Posterior cingulate gyrus (tissue), 11 donors: Measurements from ENCODE around the gene APCDD1.

Experiments
- DNase-seq, 10 donors: peaks; one replicate each; pipeline versions ENCODE4 v3.0.0 to v3.0.0-alpha.2; 2020 to 2021; ENCODE audit warnings: mixed read lengths in 3 of 10
- intact Hi-C: fragments of 100-400 bp; cut with DNase I; formaldehyde crosslinking; loops from one replicate; pipeline ENCODE4 v1.15.1; 2023

APCDD1 gene

GRCh38 chr18:10453806-10454680 is at the start of gene APCDD1:
TSS of gene APCDD1 (plus strand) at chr18:10454635. CDS start at chr18:10454982, 347 bp downstream.
- intact Hi-C loops = loop anchor here (5.0 kb wide), 2 partner anchors 52 to 402 kb away; no protein-coding TSS in a partner anchor
- DNase-seq = peak in 9 of 10 donors; percentile 55 to 96 (median 69)

- no peak for DNase-seq
- intact Hi-C loops = no loop called here
Measured at GRCh38 chr18:10405014-10405493, 49.4 kb upstream of the APCDD1 start.

- DNase-seq = no peak
- intact Hi-C loops = no loop called here
Measured at GRCh38 chr18:10405816-10406663, 48.4 kb upstream of the APCDD1 start.

- no peak for DNase-seq
- intact Hi-C loops = no loop called here
Measured at GRCh38 chr18:10408131-10408530, 46.3 kb upstream of the APCDD1 start.

- DNase-seq = no peak
- intact Hi-C loops = no loop called here
Measured at GRCh38 chr18:10409041-10409440, 45.4 kb upstream of the APCDD1 start.

- no peak for DNase-seq
- intact Hi-C loops = no loop called here
Measured at GRCh38 chr18:10410472-10411308, 43.7 kb upstream of the APCDD1 start.

- intact Hi-C loops = no loop called here
- DNase-seq = peak in 1 of 10 donors; percentile 29
Measured at GRCh38 chr18:10412933-10413332, 41.5 kb upstream of the APCDD1 start.

GRCh38 chr18:10413722-10414121 is 40.7 kb upstream of the APCDD1 start:
- intact Hi-C loops = no loop called here
- DNase-seq = no peak

GRCh38 chr18:10414293-10414842 is 40.1 kb upstream of the APCDD1 start:
- intact Hi-C loops = no loop called here
- DNase-seq = peak in 1 of 10 donors; percentile 70

- peak in 1 of 10 donors; percentile 22 for DNase-seq
- intact Hi-C loops = no loop called here
Measured at GRCh38 chr18:10416065-10416464, 38.4 kb upstream of the APCDD1 start.

GRCh38 chr18:10417191-10417590 is 37.2 kb upstream of the APCDD1 start:
- DNase-seq = peak in 1 of 10 donors; percentile 49
- intact Hi-C loops = no loop called here

GRCh38 chr18:10417664-10418063 is 36.8 kb upstream of the APCDD1 start:
- peak in 1 of 10 donors; percentile 39 for DNase-seq
- intact Hi-C loops = no loop called here

GRCh38 chr18:10418836-10419235 is 35.6 kb upstream of the APCDD1 start:
- intact Hi-C loops = no loop called here
- no peak for DNase-seq

- DNase-seq = no peak
- intact Hi-C loops = no loop called here
Measured at GRCh38 chr18:10419420-10420103, 34.9 kb upstream of the APCDD1 start.

- intact Hi-C loops = no loop called here
- no peak for DNase-seq
Measured at GRCh38 chr18:10420561-10421352, 33.7 kb upstream of the APCDD1 start.

- intact Hi-C loops = no loop called here
- peak in 1 of 10 donors; percentile 49 for DNase-seq
Measured at GRCh38 chr18:10421859-10422258, 32.6 kb upstream of the APCDD1 start.

- intact Hi-C loops = no loop called here
- DNase-seq = peak in 1 of 10 donors; percentile 30
Measured at GRCh38 chr18:10422731-10423130, 31.7 kb upstream of the APCDD1 start.

GRCh38 chr18:10424585-10425307 is 29.7 kb upstream of the APCDD1 start:
- intact Hi-C loops = no loop called here
- DNase-seq = peak in 1 of 10 donors; percentile 29
